IMR-90 (cell line): ENCODE measurements around the gene REV3L.

Experiments
- CTCF ChIP-seq: conservative IDR thresholded peaks from 2 replicates; pipeline ENCODE4 v1.5.1; 2012; ENCODE audit warnings: mild to moderate bottlenecking, low read depth, low read length, improper control_type of control experiment
- POLR2A ChIP-seq: IDR thresholded peaks from 2 replicates; pipeline ENCODE4 v1.6.1; 2012; ENCODE audit warnings: mild to moderate bottlenecking, low read depth, low read length
- USF2 ChIP-seq: fragments of 150-350 bp; IDR thresholded peaks from 2 replicates; pipeline ENCODE4 v1.6.1; 2017; ENCODE audit warnings: mild to moderate bottlenecking, antibody characterized with exemption, low read length, low read depth
- TF ChIP-seq, protein P1 (sequence below): fragments of 150-350 bp; IDR thresholded peaks from 2 replicates; pipeline ENCODE4 v1.6.1; 2016; ENCODE audit warnings: low read depth, mild to moderate bottlenecking, low read length, moderate library complexity, borderline replicate concordance

GRCh38 chr6:111524252-111524651, 41.2 kb upstream of the REV3L start:
- TF ChIP-seq CTCF (no peak), POLR2A (no peak), USF2 (no peak)
- TF ChIP-seq, protein P1, sequence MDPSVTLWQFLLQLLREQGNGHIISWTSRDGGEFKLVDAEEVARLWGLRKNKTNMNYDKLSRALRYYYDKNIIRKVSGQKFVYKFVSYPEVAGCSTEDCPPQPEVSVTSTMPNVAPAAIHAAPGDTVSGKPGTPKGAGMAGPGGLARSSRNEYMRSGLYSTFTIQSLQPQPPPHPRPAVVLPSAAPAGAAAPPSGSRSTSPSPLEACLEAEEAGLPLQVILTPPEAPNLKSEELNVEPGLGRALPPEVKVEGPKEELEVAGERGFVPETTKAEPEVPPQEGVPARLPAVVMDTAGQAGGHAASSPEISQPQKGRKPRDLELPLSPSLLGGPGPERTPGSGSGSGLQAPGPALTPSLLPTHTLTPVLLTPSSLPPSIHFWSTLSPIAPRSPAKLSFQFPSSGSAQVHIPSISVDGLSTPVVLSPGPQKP, result no peak
